Subcutaneous adipose tissue (tissue), 4 donors: Measurements from ENCODE around the gene KCNK4. TPM values are rescaled to one million over a fixed set of nuclear protein-coding genes. Genes with fewer than 3 reads are reported as not detected.

Experiments
- CTCF ChIP-seq: fragments of 450-650 bp; IDR thresholded peaks from one replicate; pipeline ENCODE4 v1.5.1; 2016; ENCODE audit warnings: low read depth, mild to moderate bottlenecking, control low read depth, antibody characterized with exemption, moderate library complexity
- total RNA-seq, 4 donors: library from RNA; depleted of rRNA; stranded (reverse); fragments of >200 nt; gene quantifications; one replicate each; pipeline ENCODE4 v1.1.0, GENCODE V29; 2016

The KCNK4 gene
- total RNA-seq, 4 donors from 2014 or later: not detected

GRCh38 chr11:64342869-64343745 lies 52.0 kb downstream of the KCNK4 start:
- no peak for TF ChIP-seq CTCF

DNA sequence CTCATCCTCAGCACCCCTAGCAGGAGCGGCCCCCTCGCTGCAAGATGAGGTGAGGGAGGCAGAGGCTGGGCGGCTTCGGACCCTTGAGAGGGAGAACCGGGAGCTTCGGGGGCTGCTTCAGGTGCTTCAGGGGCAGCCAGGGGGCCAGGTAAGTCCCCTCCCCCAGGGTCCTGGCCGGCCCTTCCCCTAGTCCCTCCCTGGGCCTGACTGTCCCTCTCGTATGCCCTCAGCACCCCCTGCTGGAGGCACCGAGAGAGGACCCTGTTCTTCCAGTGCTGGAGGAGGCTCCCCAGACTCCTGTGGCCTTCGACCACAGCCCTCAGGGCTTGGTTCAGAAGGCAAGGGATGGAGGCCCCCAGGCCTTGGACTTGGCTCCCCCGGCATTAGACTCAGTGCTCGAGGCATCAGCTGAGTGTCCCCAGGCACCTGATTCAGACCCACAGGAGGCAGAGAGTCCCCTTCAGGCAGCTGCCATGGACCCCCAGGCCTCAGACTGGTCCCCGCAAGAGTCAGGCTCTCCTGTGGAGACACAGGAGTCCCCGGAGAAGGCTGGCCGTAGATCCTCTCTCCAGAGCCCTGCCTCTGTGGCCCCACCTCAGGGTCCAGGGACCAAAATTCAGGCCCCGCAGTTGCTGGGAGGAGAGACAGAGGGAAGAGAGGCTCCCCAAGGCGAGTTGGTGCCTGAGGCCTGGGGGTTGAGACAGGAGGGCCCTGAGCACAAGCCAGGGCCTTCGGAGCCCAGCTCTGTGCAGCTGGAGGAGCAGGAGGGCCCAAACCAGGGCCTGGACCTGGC lies 52.9 kb downstream of the KCNK4 start:
- no peak for TF ChIP-seq CTCF

GRCh38 chr11:64344787-64345186 lies 53.7 kb downstream of the KCNK4 start:
- TF ChIP-seq CTCF: no peak

GRCh38 chr11:64347193-64347867 lies 56.2 kb downstream of the KCNK4 start:
- no peak for TF ChIP-seq CTCF

GRCh38 chr11:64348383-64349024 lies 57.4 kb downstream of the KCNK4 start:
- no peak for TF ChIP-seq CTCF

GRCh38 chr11:64349025-64349387 lies 57.9 kb downstream of the KCNK4 start:
- TF ChIP-seq CTCF: no peak

GRCh38 chr11:64349404-64349803 lies 58.3 kb downstream of the KCNK4 start:
- no peak for TF ChIP-seq CTCF
